Measurements from ENCODE around the gene HID1. TPM values are rescaled to one million over a fixed set of nuclear protein-coding genes. Genes with fewer than 3 reads are reported as not detected.

The HID1 gene
- total and polyA plus RNA-seq, 2 experiments from 2014 or later: 8.7 to 10.9 TPM

DNA sequence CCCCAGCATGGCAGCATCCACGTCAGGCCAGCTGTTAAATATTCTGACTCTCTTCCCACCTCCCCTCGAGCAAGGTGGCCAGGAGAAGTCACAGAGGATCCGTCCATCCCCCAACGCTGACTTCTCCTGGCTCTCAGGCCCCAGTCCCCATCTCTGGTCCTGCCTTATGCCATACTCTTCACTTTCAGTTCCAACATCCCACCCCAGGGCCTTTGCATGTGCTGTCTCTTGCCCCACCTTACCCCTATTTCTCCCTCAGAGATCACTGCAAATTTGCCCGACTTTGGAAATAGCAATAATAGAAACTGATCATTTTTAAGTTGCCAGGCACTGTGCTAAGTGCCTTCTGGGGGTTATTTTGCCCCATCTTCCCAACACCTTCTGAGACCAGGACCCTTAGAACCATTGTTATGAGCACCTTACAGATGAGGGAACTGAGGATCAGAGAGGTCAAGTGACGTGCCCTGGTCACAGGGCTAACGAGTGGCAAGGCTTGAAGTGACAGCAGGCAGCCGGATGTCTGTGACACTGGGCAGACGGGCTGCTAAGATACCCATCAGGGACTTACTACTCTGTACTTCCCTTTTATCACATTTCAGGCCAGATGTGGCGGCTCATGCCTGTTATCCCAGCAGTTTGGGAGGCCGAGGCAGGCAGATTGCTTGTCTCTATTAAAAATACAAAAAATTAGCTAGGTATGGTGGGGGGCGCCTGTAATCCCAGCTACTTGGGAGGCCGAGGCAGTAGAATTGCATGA, 17.7 kb downstream of the HID1 start:
- no peaks in the 10 kb centered on the region for H4K20me1 ChIP-seq (replicated peaks; ENCODE audit: insufficient read depth)
- Mint-ChIP-seq H3K36me3 (ENCODE audit: low read depth) (no peaks in the 10 kb centered on the region), H3K27me3 (ENCODE audit: insufficient read depth, low read depth, poor library complexity) (peaks cover 17% of the 10 kb centered on the region), H3K4me3 (no peak overlapping the region), H3K9me3 (no peaks in the 10 kb centered on the region), H3K27ac (no peak overlapping the region), H3K4me1 (peaks cover 8% of the 10 kb centered on the region; the same call in 2 of the 3 replicates)
- peaks cover 6% of the 10 kb centered on the region; the same call in 1 of the 2 replicates for H3K27me3 ChIP-seq (ENCODE audit: insufficient read depth)
- H3K4me3 ChIP-seq: no peak overlapping the region
- no peak overlapping the region for H3K4me2 ChIP-seq
- H3K9me2 ChIP-seq (ENCODE audit: insufficient read depth): no peaks in the 10 kb centered on the region
- no peaks in the 10 kb centered on the region for H3F3A ChIP-seq (replicated peaks; ENCODE audit: low read depth)
- DNase-seq (ENCODE audit: low spot score) (no peak), ATAC-seq (no peak)
- no peaks in the 10 kb centered on the region for H3K79me2 ChIP-seq (replicated peaks; ENCODE audit: insufficient read depth)
- H3K27ac ChIP-seq (ENCODE audit: low read depth): no peak overlapping the region
- TF ChIP-seq CREB1 (CRISPR knock-in tag; IDR thresholded peaks at IDR 0.05; ENCODE audit: low read depth): no peak
- TF ChIP-seq JUNB (IDR thresholded peaks at IDR 0.05; ENCODE audit: unreplicated experiment): no peak
- TF ChIP-seq NANOG (IDR thresholded peaks at IDR 0.05; ENCODE audit: borderline replicate concordance): no peak
- no peak for TF ChIP-seq ZNF331 (CRISPR knock-in tag; IDR thresholded peaks at IDR 0.05; ENCODE audit: low read depth)
- no peak for TF ChIP-seq POLR2AphosphoS5 (IDR thresholded peaks at IDR 0.05; ENCODE audit: low read depth)
- TF ChIP-seq ZNF114 (CRISPR knock-in tag; IDR thresholded peaks at IDR 0.05): no peak
- no peak for TF ChIP-seq EZH2phosphoT487 (IDR thresholded peaks at IDR 0.05; ENCODE audit: unreplicated experiment)
- TF ChIP-seq EZH2 (IDR thresholded peaks at IDR 0.05; ENCODE audit: low read depth, unreplicated experiment): no peak
- TF ChIP-seq, protein P1, sequence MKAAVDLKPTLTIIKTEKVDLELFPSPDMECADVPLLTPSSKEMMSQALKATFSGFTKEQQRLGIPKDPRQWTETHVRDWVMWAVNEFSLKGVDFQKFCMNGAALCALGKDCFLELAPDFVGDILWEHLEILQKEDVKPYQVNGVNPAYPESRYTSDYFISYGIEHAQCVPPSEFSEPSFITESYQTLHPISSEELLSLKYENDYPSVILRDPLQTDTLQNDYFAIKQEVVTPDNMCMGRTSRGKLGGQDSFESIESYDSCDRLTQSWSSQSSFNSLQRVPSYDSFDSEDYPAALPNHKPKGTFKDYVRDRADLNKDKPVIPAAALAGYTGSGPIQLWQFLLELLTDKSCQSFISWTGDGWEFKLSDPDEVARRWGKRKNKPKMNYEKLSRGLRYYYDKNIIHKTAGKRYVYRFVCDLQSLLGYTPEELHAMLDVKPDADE (IDR thresholded peaks at IDR 0.05): no peak
- no peaks in the 10 kb centered on the region for H3K36me3 ChIP-seq (ENCODE audit: insufficient read depth)
- no peak overlapping the region for H2AFZ ChIP-seq
- H3K4me1 ChIP-seq (ENCODE audit: insufficient read depth): peaks cover 5% of the 10 kb centered on the region; the same call in 1 of the 2 replicates

DNA sequence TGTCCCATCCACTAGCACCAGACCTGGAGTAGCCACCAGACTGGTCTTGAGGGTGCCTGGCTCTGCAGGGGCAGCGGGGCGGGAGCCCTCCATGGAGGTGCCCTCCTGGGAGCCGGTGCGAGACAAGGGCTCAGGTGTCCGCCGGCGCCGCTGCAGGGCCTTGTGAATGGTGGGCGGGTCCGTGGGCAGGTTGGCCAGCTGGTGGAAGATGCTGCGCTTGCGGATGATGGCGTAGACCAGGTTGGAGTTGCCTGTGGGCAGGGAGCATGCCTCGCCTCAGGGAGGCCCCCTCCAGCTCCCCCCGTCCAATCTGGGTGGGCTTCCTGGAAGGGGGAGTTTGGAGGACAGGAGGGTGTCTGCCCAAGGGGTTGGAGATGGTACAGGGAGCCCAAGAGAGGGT, 18.4 kb downstream of the HID1 start:
- Mint-ChIP-seq H3K4me1 (peaks cover 9% of the 10 kb centered on the region; the same call in 2 of the 3 replicates), H3K36me3 (ENCODE audit: low read depth) (no peaks in the 10 kb centered on the region), H3K27ac (no peak overlapping the region), H3K9me3 (no peaks in the 10 kb centered on the region), H3K27me3 (ENCODE audit: insufficient read depth, low read depth, poor library complexity) (peaks cover 13% of the 10 kb centered on the region), H3K4me3 (no peak overlapping the region)
- Histone ChIP-seq H3F3A (replicated peaks; ENCODE audit: low read depth) (no peaks in the 10 kb centered on the region), H3K79me2 (replicated peaks; ENCODE audit: insufficient read depth) (no peaks in the 10 kb centered on the region), H4K20me1 (replicated peaks; ENCODE audit: insufficient read depth) (no peaks in the 10 kb centered on the region), H2AFZ (no peak overlapping the region), H3K27ac (ENCODE audit: low read depth) (no peak overlapping the region), H3K36me3 (ENCODE audit: insufficient read depth) (no peaks in the 10 kb centered on the region), H3K4me1 (ENCODE audit: insufficient read depth) (peaks cover 5% of the 10 kb centered on the region; the same call in 1 of the 2 replicates), H3K4me3 (no peak overlapping the region), H3K27me3 (ENCODE audit: insufficient read depth) (peaks cover 6% of the 10 kb centered on the region; the same call in 1 of the 2 replicates), H3K4me2 (no peak overlapping the region), H3K9me2 (ENCODE audit: insufficient read depth) (no peaks in the 10 kb centered on the region)
- no peak for DNase-seq (ENCODE audit: low spot score)
- no peak for ATAC-seq
- no peak for TF ChIP-seq EZH2phosphoT487 (IDR thresholded peaks at IDR 0.05; ENCODE audit: unreplicated experiment)
- TF ChIP-seq, protein P2, sequence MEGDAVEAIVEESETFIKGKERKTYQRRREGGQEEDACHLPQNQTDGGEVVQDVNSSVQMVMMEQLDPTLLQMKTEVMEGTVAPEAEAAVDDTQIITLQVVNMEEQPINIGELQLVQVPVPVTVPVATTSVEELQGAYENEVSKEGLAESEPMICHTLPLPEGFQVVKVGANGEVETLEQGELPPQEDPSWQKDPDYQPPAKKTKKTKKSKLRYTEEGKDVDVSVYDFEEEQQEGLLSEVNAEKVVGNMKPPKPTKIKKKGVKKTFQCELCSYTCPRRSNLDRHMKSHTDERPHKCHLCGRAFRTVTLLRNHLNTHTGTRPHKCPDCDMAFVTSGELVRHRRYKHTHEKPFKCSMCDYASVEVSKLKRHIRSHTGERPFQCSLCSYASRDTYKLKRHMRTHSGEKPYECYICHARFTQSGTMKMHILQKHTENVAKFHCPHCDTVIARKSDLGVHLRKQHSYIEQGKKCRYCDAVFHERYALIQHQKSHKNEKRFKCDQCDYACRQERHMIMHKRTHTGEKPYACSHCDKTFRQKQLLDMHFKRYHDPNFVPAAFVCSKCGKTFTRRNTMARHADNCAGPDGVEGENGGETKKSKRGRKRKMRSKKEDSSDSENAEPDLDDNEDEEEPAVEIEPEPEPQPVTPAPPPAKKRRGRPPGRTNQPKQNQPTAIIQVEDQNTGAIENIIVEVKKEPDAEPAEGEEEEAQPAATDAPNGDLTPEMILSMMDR (conservative IDR thresholded peaks at IDR 0.05; ENCODE audit: low read depth in 2 of 2): no peak
- TF ChIP-seq POLR2AphosphoS5 (IDR thresholded peaks at IDR 0.05; ENCODE audit: low read depth): no peak
- TF ChIP-seq, protein P3, sequence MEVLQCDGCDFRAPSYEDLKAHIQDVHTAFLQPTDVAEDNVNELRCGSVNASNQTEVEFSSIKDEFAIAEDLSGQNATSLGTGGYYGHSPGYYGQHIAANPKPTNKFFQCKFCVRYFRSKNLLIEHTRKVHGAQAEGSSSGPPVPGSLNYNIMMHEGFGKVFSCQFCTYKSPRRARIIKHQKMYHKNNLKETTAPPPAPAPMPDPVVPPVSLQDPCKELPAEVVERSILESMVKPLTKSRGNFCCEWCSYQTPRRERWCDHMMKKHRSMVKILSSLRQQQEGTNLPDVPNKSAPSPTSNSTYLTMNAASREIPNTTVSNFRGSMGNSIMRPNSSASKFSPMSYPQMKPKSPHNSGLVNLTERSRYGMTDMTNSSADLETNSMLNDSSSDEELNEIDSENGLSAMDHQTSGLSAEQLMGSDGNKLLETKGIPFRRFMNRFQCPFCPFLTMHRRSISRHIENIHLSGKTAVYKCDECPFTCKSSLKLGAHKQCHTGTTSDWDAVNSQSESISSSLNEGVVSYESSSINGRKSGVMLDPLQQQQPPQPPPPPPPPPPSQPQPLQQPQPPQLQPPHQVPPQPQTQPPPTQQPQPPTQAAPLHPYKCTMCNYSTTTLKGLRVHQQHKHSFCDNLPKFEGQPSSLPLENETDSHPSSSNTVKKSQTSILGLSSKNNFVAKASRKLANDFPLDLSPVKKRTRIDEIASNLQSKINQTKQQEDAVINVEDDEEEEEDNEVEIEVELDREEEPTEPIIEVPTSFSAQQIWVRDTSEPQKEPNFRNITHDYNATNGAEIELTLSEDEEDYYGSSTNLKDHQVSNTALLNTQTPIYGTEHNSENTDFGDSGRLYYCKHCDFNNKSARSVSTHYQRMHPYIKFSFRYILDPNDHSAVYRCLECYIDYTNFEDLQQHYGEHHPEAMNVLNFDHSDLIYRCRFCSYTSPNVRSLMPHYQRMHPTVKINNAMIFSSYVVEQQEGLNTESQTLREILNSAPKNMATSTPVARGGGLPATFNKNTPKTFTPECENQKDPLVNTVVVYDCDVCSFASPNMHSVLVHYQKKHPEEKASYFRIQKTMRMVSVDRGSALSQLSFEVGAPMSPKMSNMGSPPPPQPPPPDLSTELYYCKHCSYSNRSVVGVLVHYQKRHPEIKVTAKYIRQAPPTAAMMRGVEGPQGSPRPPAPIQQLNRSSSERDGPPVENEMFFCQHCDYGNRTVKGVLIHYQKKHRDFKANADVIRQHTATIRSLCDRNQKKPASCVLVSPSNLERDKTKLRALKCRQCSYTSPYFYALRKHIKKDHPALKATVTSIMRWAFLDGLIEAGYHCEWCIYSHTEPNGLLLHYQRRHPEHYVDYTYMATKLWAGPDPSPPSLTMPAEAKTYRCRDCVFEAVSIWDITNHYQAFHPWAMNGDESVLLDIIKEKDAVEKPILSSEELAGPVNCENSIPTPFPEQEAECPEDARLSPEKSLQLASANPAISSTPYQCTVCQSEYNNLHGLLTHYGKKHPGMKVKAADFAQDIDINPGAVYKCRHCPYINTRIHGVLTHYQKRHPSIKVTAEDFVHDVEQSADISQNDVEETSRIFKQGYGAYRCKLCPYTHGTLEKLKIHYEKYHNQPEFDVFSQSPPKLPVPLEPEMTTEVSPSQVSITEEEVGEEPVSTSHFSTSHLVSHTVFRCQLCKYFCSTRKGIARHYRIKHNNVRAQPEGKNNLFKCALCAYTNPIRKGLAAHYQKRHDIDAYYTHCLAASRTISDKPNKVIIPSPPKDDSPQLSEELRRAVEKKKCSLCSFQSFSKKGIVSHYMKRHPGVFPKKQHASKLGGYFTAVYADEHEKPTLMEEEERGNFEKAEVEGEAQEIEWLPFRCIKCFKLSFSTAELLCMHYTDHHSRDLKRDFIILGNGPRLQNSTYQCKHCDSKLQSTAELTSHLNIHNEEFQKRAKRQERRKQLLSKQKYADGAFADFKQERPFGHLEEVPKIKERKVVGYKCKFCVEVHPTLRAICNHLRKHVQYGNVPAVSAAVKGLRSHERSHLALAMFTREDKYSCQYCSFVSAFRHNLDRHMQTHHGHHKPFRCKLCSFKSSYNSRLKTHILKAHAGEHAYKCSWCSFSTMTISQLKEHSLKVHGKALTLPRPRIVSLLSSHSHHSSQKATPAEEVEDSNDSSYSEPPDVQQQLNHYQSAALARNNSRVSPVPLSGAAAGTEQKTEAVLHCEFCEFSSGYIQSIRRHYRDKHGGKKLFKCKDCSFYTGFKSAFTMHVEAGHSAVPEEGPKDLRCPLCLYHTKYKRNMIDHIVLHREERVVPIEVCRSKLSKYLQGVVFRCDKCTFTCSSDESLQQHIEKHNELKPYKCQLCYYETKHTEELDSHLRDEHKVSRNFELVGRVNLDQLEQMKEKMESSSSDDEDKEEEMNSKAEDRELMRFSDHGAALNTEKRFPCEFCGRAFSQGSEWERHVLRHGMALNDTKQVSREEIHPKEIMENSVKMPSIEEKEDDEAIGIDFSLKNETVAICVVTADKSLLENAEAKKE (CRISPR knock-in tag; IDR thresholded peaks at IDR 0.05): no peak
- no peak for TF ChIP-seq EZH2 (IDR thresholded peaks at IDR 0.05; ENCODE audit: low read depth, unreplicated experiment)
- no peak for TF ChIP-seq ZNF114 (CRISPR knock-in tag; IDR thresholded peaks at IDR 0.05)

Data from GM23338 (cell line).